HUES64 (cell line): Measurements from ENCODE around the gene STX1A.

Source experiments
- H3K27ac ChIP-seq: 2 replicates; pipeline ENCODE4 v1.7.0; 2013; ENCODE audit warnings: low read depth, low read length, inconsistent platforms
- H3K27me3 ChIP-seq: 2 replicates; pipeline ENCODE4 v1.6.1; 2013; ENCODE audit warnings: mild to moderate bottlenecking, low read length; ENCODE audit not compliant: insufficient read depth
- H3K36me3 ChIP-seq: 2 replicates; pipeline ENCODE4 v1.6.1; 2013; ENCODE audit warnings: mild to moderate bottlenecking, low read length; ENCODE audit not compliant: insufficient read depth
- H3K4me1 ChIP-seq: 2 replicates; pipeline ENCODE4 v1.6.1; 2013; ENCODE audit warnings: mild to moderate bottlenecking, low read length, moderate library complexity; ENCODE audit not compliant: insufficient read depth
- H3K4me3 ChIP-seq: 2 replicates; pipeline ENCODE4 v1.5.1; 2013; ENCODE audit warnings: mild to moderate bottlenecking, low read length, moderate library complexity
- H3K9ac ChIP-seq: 2 replicates; pipeline ENCODE4 v1.6.1; 2013; ENCODE audit warnings: mild to moderate bottlenecking, low read depth, low read length
- H3K9me3 ChIP-seq: 2 replicates; pipeline ENCODE4 v1.6.1; 2013; ENCODE audit warnings: low read depth, low read length; ENCODE audit not compliant: insufficient read depth
- WGBS: fragments of 150-250, 120-280 bp; methylation state at CpG from one replicate; pipeline ENCODE4 v1.1.7; 2013; ENCODE audit warnings: missing lambda C conversion rate; 5-methylcytosine and 5-hydroxymethylcytosine counted together

STX1A gene

GRCh38 chr7:73699370-73700068, 19.9 kb downstream of the STX1A start:
- Histone ChIP-seq H3K9ac (no peak overlapping the region), H3K27ac (no peak overlapping the region), H3K36me3 (peaks cover 61% of the 10 kb centered on the region), H3K9me3 (no peaks in the 10 kb centered on the region), H3K4me3 (no peak overlapping the region), H3K4me1 (peaks cover 7% of the 10 kb centered on the region), H3K27me3 (no peaks in the 10 kb centered on the region)
- 89% methylated on average over 15 of the region's 15 CpGs for WGBS

- WGBS = 93% methylated on average over 7 of the region's 7 CpGs
- no peaks in the 10 kb centered on the region for H3K9me3 ChIP-seq
- no peak overlapping the region for H3K4me3 ChIP-seq
- H3K27me3 ChIP-seq = no peaks in the 10 kb centered on the region
- no peak overlapping the region for H3K9ac ChIP-seq
- peaks cover 5% of the 10 kb centered on the region for H3K4me1 ChIP-seq
- H3K27ac ChIP-seq = no peak overlapping the region
- peaks cover 72% of the 10 kb centered on the region for H3K36me3 ChIP-seq
Observed at GRCh38 chr7:73698410-73698809, 21.1 kb downstream of the STX1A start.

- 100% methylated on average over 3 of the region's 4 CpGs for WGBS
- Histone ChIP-seq H3K4me3 (no peak overlapping the region), H3K27me3 (no peaks in the 10 kb centered on the region), H3K27ac (no peak overlapping the region), H3K36me3 (peaks cover 84% of the 10 kb centered on the region), H3K4me1 (no peaks in the 10 kb centered on the region), H3K9ac (no peak overlapping the region), H3K9me3 (no peaks in the 10 kb centered on the region)
Observed at GRCh38 chr7:73696372-73696771, 23.1 kb downstream of the STX1A start.

- peaks cover 90% of the 10 kb centered on the region for H3K36me3 ChIP-seq
- no peaks in the 10 kb centered on the region for H3K9me3 ChIP-seq
- no peak overlapping the region for H3K4me3 ChIP-seq
- H3K9ac ChIP-seq = no peak overlapping the region
- H3K27me3 ChIP-seq = no peaks in the 10 kb centered on the region
- no peak overlapping the region for H3K27ac ChIP-seq
- WGBS = 92% methylated on average over 7 of the region's 7 CpGs
- no peaks in the 10 kb centered on the region for H3K4me1 ChIP-seq
Observed at GRCh38 chr7:73690646-73691045, 28.8 kb downstream of the STX1A start.

- no peak overlapping the region for H3K4me3 ChIP-seq
- H3K27me3 ChIP-seq = no peaks in the 10 kb centered on the region
- H3K4me1 ChIP-seq = no peaks in the 10 kb centered on the region
- H3K9ac ChIP-seq = no peak overlapping the region
- H3K9me3 ChIP-seq = no peaks in the 10 kb centered on the region
- H3K36me3 ChIP-seq = peaks cover 69% of the 10 kb centered on the region
- no peak overlapping the region for H3K27ac ChIP-seq
- 91% methylated on average over 8 of the region's 8 CpGs for WGBS
Observed at GRCh38 chr7:73688288-73688687, 31.2 kb downstream of the STX1A start.

GRCh38 chr7:73685311-73685710, 34.2 kb downstream of the STX1A start:
- H3K27me3 ChIP-seq = no peaks in the 10 kb centered on the region
- no peak overlapping the region for H3K4me3 ChIP-seq
- peaks cover 39% of the 10 kb centered on the region for H3K36me3 ChIP-seq
- no peak overlapping the region for H3K27ac ChIP-seq
- 96% methylated on average over 18 of the region's 18 CpGs for WGBS
- H3K9ac ChIP-seq = no peak overlapping the region
- peaks cover 6% of the 10 kb centered on the region; the same call in 1 of the 2 replicates for H3K4me1 ChIP-seq
- no peaks in the 10 kb centered on the region for H3K9me3 ChIP-seq

- Histone ChIP-seq H3K36me3 (peaks cover 28% of the 10 kb centered on the region), H3K9me3 (no peaks in the 10 kb centered on the region), H3K9ac (peak overlapping the region; percentile 98), H3K4me3 (peak overlapping the region; percentile 86), H3K4me1 (peaks cover 6% of the 10 kb centered on the region; the same call in 1 of the 2 replicates), H3K27ac (peak overlapping the region; percentile 79), H3K27me3 (no peaks in the 10 kb centered on the region)
- 31% methylated on average over 58 of the region's 58 CpGs for WGBS
Observed at GRCh38 chr7:73683788-73684693, 35.4 kb downstream of the STX1A start.

- H3K9me3 ChIP-seq = no peaks in the 10 kb centered on the region
- under 1% methylated on average over 68 of the region's 68 CpGs for WGBS
- peak within 1 kb of the TSS; percentile 98 for H3K9ac ChIP-seq
- peak within 1 kb of the TSS; percentile 88 for H3K27ac ChIP-seq
- H3K27me3 ChIP-seq = no peaks in the 10 kb centered on the region
- H3K36me3 ChIP-seq = peaks cover 27% of the 10 kb centered on the region
- peaks cover 6% of the 10 kb centered on the region; the same call in 1 of the 2 replicates for H3K4me1 ChIP-seq
- peak within 1 kb of the TSS; percentile 86 for H3K4me3 ChIP-seq
Observed at GRCh38 chr7:73683056-73683787, 36.2 kb downstream of the STX1A start, which contains the start of the genes BUD23 and DNAJC30. TSS of gene BUD23 (plus strand) at chr7:73683597. CDS start at chr7:73683626, 29 bp downstream. TSS of gene DNAJC30 (minus strand) at chr7:73683453. CDS start at chr7:73683423, 30 bp downstream.

- Histone ChIP-seq H3K27ac (peak overlapping the region; percentile 88), H3K36me3 (peaks cover 29% of the 10 kb centered on the region), H3K27me3 (no peaks in the 10 kb centered on the region)
Observed at GRCh38 chr7:73682745-73683055, 36.8 kb downstream of the STX1A start.

GRCh38 chr7:73681031-73681430, 38.4 kb downstream of the STX1A start:
- no peaks in the 10 kb centered on the region for H3K9me3 ChIP-seq
- peaks cover 13% of the 10 kb centered on the region for H3K36me3 ChIP-seq
- H3K27ac ChIP-seq = no peak overlapping the region
- H3K4me1 ChIP-seq = peaks cover 6% of the 10 kb centered on the region; the same call in 1 of the 2 replicates
- H3K9ac ChIP-seq = no peak overlapping the region
- no peaks in the 10 kb centered on the region for H3K27me3 ChIP-seq
- H3K4me3 ChIP-seq = no peak overlapping the region
- 82% methylated on average over 8 of the region's 8 CpGs for WGBS

More at GRCh38 chr7:73682745-73683055, 36.8 kb downstream of the STX1A start:
- Histone ChIP-seq H3K4me3 (peak overlapping the region; percentile 86), H3K9me3 (no peaks in the 10 kb centered on the region), H3K9ac (peak overlapping the region; percentile 85), H3K4me1 (peaks cover 6% of the 10 kb centered on the region; the same call in 1 of the 2 replicates)
- WGBS = 1% methylated on average over 33 of the region's 33 CpGs
